Ovary (tissue), 3 donors: Measurements from ENCODE around the gene CNTNAP4.

Experiments used
- POLR2A ChIP-seq: fragments of 450-650 bp; IDR thresholded peaks from one replicate; pipeline ENCODE4 v1.6.1; 2017; ENCODE audit warnings: antibody characterized with exemption, mild to moderate bottlenecking, moderate library complexity
- TF ChIP-seq, protein P1 (sequence below), 3 donors: fragments of 450-650 bp in 2 of 3; fragments of 200-600 bp in 1 of 3; IDR thresholded peaks; one replicate each; pipeline versions ENCODE4 v1.5.1 to v1.8.0; 2016 to 2022; ENCODE audit warnings: antibody characterized with exemption in 3 of 3, mild to moderate bottlenecking in 1 of 3
- donor health status: DM: no; HTN: no; CAD: no.

DNA sequence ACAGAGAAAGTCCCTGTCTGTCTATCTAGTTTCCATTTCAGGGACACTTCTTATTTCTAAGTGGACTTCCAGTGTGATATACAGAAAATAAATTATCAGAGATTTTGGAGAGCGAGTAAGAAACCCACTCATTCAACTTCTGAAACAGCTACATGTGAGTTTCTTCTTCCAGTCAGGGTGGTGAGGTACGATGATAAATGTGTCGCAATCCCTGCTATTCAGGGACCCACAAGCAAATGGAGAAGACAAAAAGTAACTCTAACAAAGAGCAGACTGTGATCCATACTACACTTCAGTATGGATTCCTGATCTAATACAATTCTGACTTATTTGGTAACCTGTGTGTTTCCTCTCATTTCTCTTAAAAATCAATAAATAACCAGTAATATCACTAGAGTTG, 16.8 kb downstream of the CNTNAP4 start:
- TF ChIP-seq POLR2A = no peak
- TF ChIP-seq, protein P1, sequence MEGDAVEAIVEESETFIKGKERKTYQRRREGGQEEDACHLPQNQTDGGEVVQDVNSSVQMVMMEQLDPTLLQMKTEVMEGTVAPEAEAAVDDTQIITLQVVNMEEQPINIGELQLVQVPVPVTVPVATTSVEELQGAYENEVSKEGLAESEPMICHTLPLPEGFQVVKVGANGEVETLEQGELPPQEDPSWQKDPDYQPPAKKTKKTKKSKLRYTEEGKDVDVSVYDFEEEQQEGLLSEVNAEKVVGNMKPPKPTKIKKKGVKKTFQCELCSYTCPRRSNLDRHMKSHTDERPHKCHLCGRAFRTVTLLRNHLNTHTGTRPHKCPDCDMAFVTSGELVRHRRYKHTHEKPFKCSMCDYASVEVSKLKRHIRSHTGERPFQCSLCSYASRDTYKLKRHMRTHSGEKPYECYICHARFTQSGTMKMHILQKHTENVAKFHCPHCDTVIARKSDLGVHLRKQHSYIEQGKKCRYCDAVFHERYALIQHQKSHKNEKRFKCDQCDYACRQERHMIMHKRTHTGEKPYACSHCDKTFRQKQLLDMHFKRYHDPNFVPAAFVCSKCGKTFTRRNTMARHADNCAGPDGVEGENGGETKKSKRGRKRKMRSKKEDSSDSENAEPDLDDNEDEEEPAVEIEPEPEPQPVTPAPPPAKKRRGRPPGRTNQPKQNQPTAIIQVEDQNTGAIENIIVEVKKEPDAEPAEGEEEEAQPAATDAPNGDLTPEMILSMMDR (IDR thresholded peaks at IDR 0.05) = no peak
